HuH-7.5 (cell line): ENCODE results near the gene S100A8.

ENCODE experiments used
- DNase-seq: peaks from one replicate; pipeline ENCODE4 v3.0.0; 2011; ENCODE audit warnings: low spot score

Gene S100A8

GRCh38 chr1:153346077-153346723 is 44.7 kb downstream of the S100A8 start:
- DNase-seq: no peak

GRCh38 chr1:153345187-153346076 is 45.4 kb downstream of the S100A8 start:
- no peak for DNase-seq

- no peak for DNase-seq
Observed at GRCh38 chr1:153344718-153345025, 46.2 kb downstream of the S100A8 start.

- no peak for DNase-seq
Observed at GRCh38 chr1:153343811-153344717, 46.8 kb downstream of the S100A8 start.

- no peak for DNase-seq
Observed at GRCh38 chr1:153343040-153343681, 47.7 kb downstream of the S100A8 start.

- no peak for DNase-seq
Observed at GRCh38 chr1:153342178-153342577, 48.7 kb downstream of the S100A8 start.

GRCh38 chr1:153341431-153341934 is 49.4 kb downstream of the S100A8 start:
- DNase-seq: no peak

- no peak for DNase-seq
Observed at GRCh38 chr1:153340356-153340755, 50.5 kb downstream of the S100A8 start.
